Cortex of kidney (tissue), 1 donor: ENCODE data around the gene ALG12.

Source experiments
- DNase-seq: peaks from one replicate; lab custom pipeline; 2025; lab: John Stamatoyannopoulos, UW

ALG12 gene

DNA sequence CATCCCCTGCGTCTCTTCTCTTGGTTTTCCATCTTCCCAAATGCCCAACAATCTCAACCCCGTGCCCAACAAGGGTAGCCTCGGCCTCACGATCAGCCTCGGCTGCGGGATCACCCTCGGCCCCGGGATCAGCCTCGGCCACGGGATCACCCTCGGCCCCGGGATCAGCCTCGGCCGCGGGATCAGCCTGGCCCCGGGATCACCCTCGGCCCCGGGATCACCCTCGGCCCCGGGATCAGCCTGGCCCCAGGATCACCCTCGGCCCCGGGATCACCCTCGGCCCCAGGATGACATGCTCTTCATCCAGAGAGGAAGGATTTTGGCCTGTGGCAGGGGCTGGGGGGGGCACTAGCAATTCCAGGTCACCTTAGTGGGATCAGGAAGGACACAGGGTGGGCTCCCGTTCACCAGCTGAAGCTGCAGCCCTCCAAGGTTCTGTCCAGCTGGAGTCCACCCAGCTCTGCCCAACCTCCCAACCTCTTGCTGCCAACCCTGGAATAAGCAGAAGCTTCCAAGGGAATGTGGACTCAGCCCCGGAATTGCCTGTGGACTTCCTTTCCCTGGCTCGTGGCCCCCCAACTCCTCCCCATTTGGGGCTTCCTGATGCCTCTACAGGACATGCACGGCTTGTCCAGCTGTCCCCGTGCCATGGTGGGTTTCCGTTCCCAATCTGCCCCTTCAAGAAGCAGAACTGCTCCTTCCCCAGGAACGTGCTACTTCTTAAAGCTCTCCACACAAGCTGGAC is 6.2 kb downstream of the ALG12 start:
- DNase-seq: no peak

DNA sequence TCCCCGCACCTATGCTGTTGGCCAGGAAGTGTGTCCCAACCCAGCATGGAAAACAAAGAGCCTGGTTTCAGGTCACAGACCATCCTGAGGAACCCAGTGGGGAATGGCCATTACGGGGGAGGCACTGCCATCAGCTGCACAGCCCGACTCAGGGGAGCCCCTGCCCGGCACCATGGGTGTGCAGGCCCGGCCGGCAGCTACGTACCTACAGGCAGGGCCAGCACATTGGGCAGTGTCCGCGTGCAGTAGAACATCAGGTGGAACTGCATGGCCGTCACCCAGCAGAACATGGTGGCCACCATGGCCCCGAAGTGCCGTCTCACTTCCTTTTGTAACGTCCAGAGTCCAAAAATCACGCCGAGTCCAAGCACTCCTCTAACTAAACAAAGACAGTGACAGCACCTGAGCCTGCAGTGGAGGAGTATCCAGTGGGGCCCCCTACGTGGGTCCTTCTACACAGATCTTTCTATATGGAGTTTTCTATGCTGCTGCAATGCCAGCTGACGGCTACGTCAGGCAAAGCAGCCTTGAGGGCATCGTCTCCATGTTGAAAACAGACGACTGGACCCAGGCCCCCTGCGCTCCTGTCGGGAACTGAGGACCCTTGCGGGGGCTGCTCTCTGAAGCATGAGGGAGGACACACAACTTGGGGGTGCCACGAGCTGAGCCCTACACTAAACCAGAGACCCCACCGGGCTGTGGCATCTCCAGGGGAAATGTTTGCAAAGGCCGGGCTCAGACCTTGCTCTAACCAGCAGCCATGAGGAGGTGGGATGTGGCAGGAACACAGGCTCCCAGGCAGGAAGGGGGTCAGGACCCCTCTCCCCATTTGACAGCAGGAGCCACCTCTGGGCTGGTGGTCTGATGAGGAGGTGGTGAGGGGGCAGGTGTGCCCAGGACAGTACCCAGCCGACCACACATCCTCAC is 7.7 kb downstream of the ALG12 start:
- no peak for DNase-seq

DNA sequence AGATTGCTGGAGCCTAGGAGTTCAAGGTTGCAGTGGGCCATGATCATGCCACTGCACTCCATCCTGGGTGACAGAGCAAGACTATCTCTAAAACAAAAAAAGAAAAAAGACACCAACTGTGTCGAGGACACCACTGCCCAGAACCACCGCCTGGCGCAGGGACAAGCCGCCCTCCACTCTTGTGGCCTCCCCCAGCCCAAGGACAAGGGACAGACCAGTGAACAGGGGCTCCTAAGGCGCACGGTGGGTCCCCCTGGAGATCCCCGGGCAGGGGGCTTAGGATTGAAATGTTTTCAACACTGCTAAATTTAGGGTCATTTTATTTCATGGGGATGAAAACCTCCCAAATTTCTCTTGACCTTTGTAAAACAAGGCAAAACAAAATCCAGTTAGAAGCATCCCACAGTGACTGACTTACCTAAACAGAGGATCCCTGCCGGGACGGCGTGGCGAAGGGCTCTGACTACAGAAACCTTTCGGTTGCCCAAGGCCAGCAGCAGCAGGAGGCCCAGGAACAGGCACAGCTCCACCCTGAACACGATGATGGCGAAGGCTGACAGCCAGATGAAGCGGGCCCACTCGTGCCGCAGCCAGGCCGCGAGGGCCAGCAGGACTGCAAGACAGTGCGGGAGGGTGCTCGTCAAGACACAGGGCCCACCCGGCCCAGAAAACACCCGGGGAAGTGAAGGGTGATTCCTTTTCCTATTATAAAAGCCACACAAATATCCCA is 8.6 kb downstream of the ALG12 start:
- DNase-seq: no peak

DNA sequence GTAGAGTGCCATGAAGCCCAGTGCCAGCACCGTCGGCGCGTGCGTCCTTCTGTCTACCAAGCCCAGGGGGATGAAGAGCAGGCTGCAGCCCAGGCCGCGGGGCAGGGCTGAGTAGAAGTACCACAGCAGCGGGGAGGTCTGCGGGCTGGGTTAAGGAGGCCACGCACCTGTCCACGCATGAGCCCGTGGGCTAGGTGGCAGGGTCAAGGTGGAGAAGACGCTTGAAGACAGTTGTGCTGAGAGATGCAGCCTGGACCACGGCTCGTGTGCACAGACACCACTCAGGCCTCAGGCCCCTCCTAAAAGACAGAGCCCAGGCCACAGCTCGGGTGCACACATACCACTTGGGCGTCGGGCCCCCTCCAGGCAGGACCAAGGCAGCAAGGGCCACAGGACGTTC is 10.4 kb downstream of the ALG12 start:
- DNase-seq: no peak

DNA sequence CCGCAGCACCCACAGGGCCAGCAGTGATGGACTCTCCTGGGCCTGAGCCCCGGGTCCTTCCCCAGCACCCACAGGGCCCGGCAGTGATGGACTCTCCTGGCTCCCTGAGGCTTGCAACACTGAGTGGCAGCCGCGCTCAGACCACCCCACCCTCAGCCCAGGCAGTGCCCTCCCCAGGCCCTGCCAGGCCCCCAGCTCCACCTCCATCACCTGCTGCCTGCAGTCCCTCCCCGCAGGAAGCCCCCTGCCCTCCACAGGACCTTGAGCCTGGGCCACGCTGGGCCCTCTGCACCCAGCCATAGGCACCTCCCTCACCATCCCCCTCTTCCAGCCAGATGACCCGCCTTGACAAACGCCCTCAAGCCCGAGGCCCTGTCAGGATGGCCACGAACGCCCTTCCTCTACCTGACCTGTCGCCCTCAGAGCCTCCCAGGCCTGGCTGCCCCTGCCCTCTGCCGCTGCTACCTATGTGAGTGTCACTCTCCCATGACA is 11.4 kb downstream of the ALG12 start:
- no peak for DNase-seq

DNA sequence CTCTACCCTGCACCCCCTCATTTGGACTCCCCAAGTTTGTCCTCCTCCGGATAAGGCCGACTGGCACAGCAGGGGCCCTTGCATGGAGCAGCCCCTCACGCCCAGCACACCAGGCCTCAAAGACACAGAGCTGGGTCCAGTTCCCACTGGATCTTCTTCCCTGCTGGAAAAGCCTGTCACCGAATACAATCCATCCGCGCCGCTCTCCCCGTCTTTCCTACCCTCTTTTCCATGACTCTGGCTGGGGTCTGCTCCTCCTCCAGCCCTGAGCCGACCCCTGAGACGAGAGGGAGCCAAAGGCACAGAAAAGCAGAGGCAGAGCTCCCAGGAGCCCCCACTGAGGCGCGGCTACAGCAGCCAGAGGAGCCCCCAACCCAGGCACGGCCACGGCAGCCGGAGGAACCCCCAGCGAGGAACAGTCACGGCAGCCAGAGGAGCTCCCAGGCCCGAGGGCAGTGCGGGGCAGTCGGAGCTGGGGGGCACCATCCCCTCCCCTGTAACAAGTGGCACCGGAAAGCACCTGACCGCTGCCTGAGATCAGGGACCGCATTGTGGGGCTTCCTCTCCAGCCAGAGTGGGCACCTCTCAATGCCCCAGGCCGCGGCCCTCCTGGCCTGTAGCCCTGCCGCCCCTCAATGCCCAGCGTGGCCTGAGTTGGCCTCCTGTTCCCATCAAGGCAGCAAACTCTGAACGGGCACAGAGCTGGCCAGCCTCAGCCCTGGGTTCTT is 12.0 kb downstream of the ALG12 start:
- no peak for DNase-seq

DNA sequence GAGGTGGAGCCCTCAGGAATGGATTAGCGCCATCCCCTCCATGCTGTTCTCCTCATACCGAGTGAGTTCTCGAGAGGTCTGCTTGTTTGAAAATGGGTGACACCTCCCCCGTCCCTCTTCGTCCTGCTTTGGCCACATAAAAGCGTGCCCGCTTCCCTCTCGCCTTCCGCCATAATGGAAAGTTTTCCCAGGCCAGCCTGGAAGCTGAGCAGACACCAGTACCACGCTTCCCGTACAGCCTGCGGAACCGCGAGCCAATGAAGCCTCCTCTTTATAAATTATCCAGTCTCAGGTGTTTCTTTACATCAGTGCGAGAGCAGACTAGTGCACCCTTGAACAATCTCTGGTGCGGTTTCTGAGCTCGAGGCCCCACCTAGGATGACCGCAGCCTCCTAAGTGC is 12.8 kb downstream of the ALG12 start:
- DNase-seq: no peak

DNA sequence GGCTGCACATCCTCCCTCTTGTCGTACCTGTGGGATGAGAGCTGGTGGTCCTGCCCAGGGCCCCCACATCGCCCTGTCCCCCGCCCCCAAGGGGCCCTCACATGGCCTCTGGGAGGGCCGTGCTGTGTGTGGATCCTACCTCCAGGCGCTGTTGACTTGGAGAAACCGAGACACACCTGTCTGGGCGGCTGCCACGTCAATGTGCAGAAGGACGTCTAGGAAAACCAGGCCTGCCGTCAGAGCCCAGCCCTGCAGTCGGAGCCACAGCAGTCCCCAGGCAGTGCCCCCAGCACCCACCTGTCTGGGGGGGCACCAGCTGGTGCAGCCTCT is 14.2 kb downstream of the ALG12 start:
- no peak for DNase-seq

DNA sequence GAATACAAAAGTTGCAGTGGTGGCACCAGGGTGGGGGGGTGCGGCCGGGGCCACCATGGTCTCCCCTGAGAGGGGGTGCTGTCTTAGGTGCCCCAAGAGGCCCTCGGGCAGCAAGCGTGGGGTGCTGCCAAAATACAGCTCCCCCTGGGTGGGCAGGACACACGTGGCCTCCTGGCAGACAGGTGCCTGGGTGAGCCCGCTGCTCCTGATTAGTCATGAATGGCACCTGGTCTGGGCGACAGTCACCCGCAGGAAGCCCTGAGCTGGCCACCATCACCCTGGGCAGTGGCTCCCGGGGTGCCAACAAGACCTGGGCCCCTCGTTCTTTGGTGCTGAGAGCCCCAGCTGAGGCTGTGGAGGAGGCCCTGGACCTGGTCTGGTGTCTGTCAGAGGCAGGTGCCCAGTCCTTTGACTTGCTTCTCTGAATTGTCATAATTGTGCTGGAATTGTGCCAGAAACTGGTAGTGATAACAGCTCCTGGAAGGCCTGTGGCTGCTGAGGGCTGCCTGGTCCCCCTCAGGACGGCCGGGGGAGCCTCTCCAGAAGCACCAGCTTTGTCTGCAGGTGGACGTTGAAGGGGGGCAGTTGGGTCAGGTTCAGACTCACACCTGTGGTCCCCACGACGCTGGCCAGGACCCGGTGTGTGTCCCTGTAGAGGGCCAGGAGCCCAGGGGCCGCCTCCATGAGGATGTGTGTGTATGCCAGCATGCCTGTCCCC is 14.8 kb downstream of the ALG12 start:
- no peak for DNase-seq

DNA sequence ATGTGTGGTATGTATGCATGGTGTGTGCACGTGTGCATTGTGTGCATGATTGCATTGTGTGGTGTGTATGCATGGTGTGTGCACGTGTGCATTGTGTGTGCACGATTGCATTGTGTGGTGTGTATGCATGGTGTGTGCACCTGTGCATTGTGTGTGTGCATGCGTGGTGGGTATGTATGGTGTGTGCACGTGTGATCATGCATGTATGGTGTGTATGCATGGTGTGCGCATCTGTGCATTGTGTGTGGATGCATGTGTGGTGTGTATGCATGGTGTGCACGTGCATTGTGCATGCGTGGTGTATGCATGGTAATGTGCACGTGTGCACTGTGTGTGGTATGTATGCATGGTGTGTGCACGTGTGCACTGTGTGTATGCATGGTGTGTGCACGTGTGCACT is 16.8 kb downstream of the ALG12 start:
- DNase-seq: no peak

DNA sequence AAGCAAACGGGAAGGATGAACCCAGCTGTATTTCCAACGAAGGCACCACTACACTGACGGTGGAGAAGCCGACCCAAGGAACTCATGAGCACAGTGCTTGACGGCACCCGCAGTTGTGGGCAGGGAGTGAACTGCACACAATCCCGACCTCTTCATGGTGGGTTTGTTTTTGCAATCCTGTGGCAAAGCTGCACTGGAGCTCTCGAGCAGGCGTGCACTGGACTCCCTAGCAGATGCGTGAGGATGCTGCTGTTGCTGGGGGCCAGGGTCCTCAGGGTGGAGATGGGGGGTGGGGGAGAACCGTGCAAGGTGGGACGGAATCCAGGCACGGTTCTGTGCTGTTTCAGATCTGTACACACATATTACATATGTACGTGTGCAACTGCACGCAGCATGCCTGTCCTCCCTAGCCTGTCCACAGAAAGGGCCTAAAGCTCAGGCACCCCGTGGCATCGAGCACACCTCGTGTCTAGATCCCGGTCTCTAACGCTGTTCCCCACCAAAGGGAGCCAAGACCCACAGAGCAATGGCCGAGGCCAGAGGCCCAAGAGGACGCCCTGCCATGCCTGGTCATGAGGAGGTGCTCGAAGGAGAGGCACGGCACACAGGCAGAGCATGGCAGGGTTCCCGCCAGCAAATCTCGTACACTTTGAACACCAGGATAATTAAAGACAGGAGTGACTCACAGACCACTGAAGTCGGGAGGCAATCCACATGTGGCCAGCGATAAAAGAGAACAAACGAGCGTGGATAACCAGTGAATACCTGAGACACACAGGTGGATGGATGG is 17.6 kb downstream of the ALG12 start:
- DNase-seq: no peak

DNA sequence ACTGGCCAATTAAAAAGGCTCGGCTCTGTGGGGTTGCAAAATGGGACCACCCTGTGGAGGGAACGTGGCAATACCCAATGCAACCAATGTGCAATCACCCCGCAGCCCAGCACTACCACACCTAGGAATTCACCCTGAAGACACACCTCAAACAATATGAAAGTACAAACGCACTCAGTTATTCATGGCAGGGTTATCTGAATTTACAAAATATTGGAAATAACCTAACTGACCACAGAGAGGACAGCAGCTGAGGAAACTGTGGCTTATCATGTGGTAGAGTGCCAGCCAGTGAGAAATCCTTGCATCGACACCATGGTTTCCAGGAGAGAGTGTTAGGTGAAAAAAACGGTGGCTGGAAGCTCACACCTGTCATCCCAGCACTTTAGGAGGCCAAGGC is 18.7 kb downstream of the ALG12 start:
- DNase-seq: no peak

DNA sequence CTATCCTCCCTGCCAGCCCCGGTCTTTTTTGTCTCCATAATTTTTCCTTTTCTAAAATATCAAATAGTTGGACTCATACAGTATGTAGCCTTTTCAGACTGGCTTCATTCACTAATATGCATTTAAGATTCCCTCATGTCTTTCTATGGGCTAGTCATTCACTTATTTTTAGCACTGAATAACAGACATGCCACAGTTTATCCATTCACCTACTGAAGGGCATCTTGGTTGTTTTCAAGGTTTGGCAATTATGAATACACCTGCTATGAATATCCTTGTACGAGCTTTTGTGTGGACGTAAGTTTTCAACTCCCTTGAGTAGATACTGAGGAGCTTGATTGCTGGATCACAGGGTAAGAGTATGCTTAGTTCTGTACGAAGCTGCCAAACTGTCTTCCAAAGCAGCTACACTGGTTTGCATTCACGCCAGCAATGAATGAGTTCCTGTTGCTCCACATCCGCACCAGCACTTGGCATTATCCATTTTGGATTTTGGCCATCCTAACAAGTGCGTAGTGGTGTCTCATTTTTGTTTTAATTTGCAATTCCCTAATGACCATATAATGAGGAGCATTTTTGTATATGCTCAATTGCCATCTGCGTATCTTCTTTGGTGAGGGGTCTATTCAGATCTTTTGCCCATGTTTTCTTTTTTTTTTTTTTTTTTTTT is 21.1 kb downstream of the ALG12 start:
- DNase-seq: no peak

DNA sequence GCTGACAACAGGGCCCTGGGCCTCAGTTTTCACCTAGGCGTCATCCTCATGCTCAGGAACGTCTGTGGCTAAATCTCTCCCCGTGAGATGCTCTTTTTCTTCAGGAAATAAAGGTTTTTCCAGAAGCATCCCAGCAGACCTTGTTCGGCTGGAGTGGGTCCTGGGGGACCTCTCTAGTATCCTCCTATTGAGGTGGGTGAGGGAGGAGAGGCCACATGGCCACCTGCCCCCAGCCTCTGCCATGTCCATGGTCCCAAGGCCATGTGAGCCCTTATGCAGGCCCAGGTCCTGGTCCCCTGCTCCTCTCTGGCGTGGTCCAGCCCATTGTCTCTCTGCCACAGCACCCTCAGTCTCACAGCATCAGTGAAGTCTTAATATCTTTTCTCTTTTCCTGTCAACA is 22.0 kb downstream of the ALG12 start:
- DNase-seq: no peak

DNA sequence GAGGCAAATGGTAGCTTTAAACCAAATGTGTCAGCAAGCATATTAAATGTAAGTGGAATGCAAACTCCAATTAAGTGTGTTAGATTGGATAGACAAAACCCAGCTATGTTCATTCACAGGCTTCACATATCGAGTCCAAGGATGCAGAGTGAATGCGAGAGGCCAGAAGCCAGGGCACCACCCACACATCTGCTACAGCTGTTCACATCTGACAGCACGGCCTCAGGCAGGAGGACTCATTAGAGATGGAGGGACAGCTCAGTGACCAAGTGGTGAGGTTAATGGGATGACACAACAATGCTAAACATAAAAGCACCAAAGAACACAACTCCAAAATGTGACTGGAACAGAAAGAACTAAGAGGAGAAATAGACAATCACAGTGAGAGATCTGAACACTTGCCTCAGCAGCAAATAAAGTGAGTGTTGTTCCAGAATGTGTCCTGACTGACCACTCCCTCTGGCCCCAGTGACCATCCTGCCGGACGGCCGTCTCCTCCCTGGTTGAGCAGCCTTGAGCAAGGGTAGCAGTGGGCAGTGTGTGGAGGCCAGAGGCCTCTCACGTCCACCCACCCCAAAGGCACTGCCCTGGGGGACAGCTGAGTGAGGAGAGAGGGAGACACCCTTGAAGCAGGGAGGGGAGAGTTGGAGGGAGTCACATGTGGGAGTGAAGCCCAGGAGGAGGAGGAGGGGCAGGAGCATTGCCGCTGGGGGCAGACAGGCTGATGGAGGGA is 23.8 kb downstream of the ALG12 start:
- no peak for DNase-seq

DNA sequence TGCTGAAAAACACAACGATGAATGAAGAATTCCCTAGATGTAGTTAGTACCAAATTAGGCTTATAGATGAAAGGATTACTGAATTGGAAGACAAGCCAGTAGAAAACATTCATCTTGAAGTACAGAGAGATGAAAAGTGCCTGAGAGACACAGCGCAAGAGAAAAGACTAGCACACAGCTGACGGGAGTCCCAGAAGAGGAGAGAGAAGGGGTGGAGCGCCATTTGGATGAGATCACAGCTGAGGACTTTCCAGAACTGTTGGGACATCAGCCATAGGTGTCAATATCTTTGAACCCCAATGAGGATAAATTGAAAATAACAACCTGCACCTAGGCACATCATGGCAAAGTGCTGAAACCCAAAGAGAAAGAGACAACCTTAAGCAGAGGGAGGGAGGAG is 25.2 kb downstream of the ALG12 start:
- DNase-seq: no peak

DNA sequence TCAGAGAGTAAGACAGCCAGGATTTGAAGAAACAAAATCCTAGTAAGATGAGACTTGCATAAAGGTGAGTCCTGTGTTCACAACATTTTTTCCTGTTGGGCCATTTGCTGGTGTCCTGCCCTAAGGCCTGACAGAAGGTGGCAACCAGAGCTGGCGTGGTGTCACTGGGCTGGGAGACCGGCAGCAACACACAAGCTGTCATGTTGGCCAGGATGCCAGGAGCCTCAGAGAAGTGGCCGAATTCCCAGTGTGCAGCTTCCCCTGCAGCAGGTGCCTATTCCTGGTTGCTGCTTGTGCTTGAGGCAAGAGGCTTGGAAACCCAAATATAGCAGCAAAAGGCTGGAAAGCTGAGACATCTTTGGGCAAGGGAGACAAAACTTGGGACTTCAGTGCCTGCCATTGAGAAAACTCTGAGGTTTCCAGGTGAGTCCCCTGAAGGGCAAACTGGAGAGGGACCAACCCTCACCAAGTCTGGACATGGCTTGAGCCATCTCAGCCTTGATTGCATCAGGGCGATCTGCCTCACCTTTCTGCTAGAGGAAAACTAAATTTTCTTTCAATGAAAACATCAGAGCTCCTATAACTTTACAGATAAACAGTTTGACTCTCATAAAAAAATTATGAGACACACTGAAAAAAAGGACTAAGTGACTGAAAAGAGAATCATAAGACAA is 25.9 kb downstream of the ALG12 start:
- no peak for DNase-seq

DNA sequence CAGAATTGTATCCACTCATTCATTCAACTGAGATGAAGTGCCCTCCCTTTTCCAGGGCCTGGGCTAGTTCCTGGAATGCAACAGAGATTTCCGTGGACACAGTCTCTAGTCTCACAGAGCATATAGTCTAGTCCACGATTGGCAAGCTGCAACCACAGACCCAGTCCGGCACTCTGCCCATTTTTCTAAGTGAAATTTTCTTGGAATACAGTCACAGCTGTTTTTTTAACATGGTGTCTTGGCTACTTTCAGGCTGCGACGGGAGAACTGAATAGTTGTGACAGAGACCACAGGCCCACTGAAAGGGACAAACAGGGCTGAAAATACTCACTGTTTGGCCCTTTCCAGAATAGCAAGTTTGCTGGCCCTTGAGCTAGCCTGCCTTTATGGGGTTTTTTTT is 29.2 kb downstream of the ALG12 start:
- DNase-seq: no peak

DNA sequence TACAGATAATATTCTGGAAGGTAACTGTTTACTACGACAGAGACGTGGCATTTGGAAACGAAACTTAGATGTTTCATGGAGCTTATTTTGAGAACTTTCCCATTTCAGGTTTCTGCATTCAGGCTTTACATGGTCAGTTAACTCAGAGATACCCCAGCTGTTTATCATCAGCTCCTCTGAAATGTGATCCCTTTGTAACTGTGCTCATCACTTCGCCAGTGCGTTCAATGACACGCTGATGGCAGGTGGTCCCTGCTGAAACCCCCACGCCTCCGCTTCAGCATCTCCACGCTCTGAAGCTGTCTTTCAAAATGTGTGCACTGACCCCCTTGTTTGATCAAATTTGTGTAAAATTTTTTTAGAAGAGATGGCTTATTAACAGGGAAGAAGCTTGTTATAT is 30.5 kb downstream of the ALG12 start:
- DNase-seq: no peak
